HAP-1 (cell line): ENCODE data around the gene PCBP4.

Experiments used
- DNase-seq, 2 experiments: peaks; one replicate each; pipeline ENCODE4 v3.0.0-alpha.2; 2016 to 2020; ENCODE audit warnings: low spot score in 2 of 2
- H3K27me3 ChIP-seq: fragments of 250-450 bp; sonication (Bioruptor Pico); 2 replicates; pipeline ENCODE4 v1.5.1; 2020; ENCODE audit warnings: low read depth, mild to moderate bottlenecking, moderate library complexity
- H3K36me3 ChIP-seq: fragments of 250-450 bp; sonication (Bioruptor Pico); replicated peaks from 2 replicates; pipeline ENCODE4 v1.5.1; 2020; ENCODE audit warnings: mild to moderate bottlenecking
- H3K4me1 ChIP-seq: fragments of 250-450 bp; sonication (Bioruptor Pico); 2 replicates; pipeline ENCODE4 v1.5.1; 2020; ENCODE audit warnings: mild to moderate bottlenecking
- H3K4me3 ChIP-seq: fragments of 250-450 bp; sonication (Bioruptor Pico); 2 replicates; pipeline ENCODE4 v1.5.1; 2020; ENCODE audit warnings: mild to moderate bottlenecking, moderate library complexity
- H3K9me3 ChIP-seq: fragments of 250-450 bp; sonication (Bioruptor Pico); 2 replicates; pipeline ENCODE4 v1.5.1; 2020; ENCODE audit warnings: mild to moderate bottlenecking, moderate library complexity
- in situ Hi-C: fragments of 300-500 bp; cut with MboI; formaldehyde crosslinking; loops from 3 replicates; pipeline ENCODE4 v1.14.3; 2020; ENCODE audit warnings: low sequenced_read_pairs, inconsistent platforms, mixed read lengths

PCBP4 gene

DNA sequence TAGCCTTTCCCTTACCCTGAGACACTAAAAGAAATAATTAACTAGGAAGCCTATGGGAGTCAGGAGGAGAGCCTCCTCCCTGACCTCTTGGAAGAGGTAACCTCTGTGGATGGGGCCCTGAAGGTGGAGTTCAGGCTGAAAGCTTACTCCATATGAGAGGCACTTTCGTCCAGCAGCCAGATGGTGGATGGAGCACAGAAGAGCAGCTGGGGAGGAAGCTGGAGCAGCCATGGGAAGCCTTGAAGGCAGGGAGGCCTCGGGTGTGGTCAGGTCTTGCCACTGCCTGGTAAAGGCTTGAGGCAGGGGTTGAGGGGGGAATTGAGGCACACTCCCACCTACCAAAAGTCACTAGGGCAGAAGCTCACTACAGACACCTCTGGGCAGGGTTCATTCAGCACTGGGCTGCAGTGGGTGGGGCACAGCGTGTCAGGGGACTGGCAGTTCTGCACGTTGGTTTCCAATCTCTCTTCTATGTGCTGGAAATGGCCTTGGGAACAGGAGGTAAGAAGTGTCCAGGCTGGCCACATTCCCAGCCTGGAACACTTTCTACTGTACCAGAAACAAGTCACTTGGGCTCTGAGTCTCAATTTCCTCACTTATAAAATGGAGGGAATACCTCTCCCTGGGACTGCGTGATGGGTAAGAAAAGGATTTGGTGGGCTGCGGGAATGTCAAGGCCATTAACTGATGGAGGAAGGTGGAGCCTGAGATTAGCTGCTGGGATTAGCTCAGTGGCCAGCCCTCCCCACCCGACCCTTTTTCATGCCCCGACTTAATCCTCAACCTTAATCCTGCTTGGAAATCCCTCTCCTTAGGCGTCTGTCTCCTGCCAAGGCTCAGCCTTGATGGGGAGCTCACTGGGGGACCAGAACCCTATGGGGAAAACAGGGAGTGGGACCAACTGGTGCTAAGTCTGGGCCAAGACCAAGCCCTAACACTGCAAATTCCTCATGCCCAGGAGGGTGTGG lies 5.4 kb downstream of the PCBP4 start:
- Histone ChIP-seq H3K27me3 (no peaks in the 10 kb centered on the region), H3K9me3 (no peaks in the 10 kb centered on the region), H3K36me3 (peaks cover 20% of the 10 kb centered on the region), H3K4me3 (no peak overlapping the region), H3K4me1 (peaks cover 32% of the 10 kb centered on the region)
- in situ Hi-C loops: no loop called here
- DNase-seq: peak; percentile 53 to 66

DNA sequence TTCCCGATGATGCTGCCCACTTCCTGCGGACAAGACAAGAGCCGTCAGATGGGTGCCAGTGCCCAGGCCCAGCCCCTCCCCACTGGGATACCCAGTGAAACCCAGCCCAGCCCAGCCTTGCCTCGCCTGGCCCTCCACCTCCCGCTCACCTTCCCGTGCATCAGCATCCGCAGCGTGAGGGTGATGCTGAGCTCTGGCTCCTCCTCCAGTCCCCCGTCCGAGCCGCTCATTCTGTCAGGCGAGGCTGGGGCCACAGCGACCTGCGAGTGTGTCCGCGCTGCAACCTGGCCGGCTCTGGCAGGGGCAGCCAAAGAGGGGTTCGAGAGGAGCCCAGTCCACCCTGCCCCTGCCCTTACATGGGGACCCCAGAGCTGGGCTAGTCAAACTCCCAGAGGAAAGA lies 6.2 kb downstream of the PCBP4 start:
- in situ Hi-C loops: no loop called here
- no peak overlapping the region for H3K4me3 ChIP-seq
- peaks cover 20% of the 10 kb centered on the region for H3K36me3 ChIP-seq

DNA sequence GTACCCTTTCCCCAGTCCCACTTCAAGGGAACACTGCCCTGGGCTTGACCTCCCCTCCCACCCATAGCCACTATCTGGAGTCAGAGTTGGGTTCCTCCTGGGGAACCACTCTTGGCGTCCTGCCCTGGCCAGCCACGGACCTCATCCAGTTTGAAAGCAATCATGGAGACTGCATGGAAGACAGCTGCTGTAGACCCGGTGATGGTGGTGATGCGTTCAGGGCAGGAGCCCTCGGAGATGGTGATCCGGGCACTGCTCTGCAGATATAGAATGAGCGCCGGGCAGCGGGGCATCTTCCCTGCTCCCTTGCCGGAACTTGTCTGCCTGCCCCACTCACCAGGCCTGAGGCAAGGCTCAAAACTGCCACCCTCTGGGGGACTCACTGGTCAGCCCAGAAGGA lies 6.9 kb downstream of the PCBP4 start:
- in situ Hi-C loops: no loop called here
- H3K4me3 ChIP-seq: no peak overlapping the region
- H3K36me3 ChIP-seq: peaks cover 20% of the 10 kb centered on the region
- no peaks in the 10 kb centered on the region for H3K9me3 ChIP-seq
- peaks cover 22% of the 10 kb centered on the region for H3K4me1 ChIP-seq
- no peak for DNase-seq
- no peaks in the 10 kb centered on the region for H3K27me3 ChIP-seq

More for the DNA sequence above, 6.2 kb downstream of the PCBP4 start:
- Histone ChIP-seq H3K4me1 (peaks cover 24% of the 10 kb centered on the region), H3K27me3 (no peaks in the 10 kb centered on the region), H3K9me3 (no peaks in the 10 kb centered on the region)
- no peak for DNase-seq

DNA sequence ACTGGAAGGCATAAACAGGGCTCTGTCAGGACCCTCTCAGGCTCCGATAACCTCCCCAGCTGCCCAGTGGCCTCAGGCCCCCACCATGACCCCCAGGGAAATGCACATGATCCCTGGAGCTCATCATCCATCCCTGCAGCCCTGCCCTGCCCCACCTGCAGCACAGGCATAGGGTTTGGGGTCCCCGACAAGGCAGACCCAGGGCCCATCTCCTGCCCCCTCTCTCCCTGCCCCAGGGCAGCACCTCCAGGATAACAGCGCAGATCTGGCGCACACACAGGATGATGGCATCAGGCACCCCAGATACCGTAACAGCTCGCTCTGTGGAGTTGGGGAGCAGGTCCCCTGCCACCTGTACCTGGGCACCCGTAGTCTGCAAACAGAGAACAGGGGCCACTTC lies 7.6 kb downstream of the PCBP4 start:
- Histone ChIP-seq H3K4me3 (no peak overlapping the region), H3K9me3 (no peaks in the 10 kb centered on the region), H3K27me3 (no peaks in the 10 kb centered on the region), H3K36me3 (peaks cover 20% of the 10 kb centered on the region), H3K4me1 (peaks cover 21% of the 10 kb centered on the region)
- no peak for DNase-seq
- in situ Hi-C loops: no loop called here

DNA sequence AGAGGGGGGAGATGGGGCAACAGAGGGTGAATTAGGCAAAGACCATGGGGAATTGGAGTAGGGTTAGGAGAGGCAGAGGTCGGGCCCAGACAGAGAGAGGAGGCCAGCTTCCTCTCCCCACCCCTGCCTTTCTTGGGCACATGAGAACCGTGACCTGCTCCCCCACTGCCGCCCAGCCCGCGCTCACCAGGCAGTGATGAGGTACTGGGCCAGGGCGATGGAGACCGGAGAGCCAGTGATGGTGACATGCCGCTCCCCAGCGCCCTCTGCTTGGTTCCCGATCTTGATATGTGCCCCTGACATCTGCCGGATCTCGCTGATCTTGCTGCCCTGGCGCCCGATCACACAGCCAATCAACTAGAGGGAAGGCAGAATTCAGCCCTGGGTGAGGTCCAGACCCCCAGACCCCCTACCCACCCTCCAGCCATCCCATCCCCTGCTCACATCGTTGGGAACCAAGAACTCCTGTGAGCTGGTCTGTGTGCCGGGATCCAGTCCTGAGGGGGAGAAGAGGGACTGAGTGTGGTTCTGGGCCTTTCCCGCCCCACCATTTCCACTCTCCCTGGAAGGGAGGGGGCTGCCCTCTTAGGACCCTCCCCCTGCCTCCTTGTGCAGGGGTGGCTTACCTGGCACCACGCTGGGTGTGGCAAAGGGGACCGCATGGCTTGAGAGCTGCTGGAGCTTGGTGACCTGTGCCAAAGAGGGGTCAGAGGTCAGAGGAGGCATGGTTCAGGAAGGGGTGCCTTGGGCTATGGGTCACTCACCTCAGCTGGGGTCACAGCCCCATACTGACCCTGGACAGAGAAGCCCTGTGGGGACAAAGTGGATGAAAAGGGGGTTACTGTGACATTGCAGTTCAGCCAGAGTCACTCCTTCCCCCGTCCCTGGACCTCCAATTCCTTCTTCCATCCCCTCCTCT lies 8.4 kb downstream of the PCBP4 start:
- H3K27me3 ChIP-seq: no peaks in the 10 kb centered on the region
- H3K36me3 ChIP-seq: peaks cover 20% of the 10 kb centered on the region
- in situ Hi-C loops: no loop called here
- H3K4me3 ChIP-seq: no peak overlapping the region
- peaks cover 16% of the 10 kb centered on the region for H3K4me1 ChIP-seq
- no peaks in the 10 kb centered on the region for H3K9me3 ChIP-seq
- no peak for DNase-seq

DNA sequence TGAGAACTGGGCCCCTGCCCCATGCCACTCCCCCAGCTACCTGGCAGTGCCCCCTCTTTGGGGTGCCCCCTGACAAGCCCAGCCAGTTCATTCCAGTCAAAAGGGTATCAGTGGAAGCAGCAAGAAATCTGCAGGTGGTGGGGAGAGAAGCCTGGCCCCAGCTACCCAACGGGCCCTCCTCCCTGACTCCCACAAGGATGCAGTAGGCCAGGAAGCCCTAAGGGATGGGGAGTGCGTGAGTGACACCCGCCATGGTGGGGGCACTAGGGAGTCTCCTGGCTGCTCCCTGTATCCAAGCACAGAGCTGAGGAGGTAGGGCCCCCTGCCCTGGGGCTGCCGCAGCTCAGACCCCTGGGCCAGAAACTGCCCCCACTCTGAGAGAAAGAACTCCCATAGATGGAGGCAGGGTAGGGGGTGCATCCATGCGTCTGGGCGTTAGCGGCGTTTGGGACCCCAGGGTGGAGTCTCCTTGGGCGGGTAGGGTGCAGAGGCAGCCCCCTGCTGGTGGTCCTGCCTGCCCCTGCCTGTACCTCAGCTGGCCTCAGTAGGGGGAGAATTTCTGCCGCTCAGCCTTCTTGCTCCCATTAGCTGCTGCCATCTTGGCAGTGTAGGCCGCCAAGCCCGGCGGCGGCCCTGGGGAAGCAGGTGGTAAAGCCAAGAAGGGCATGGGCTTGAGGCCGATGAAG lies 9.6 kb downstream of the PCBP4 start:
- in situ Hi-C loops: no loop called here
- no peaks in the 10 kb centered on the region for H3K27me3 ChIP-seq
- H3K4me3 ChIP-seq: no peak overlapping the region
- DNase-seq: no peak
- no peaks in the 10 kb centered on the region for H3K9me3 ChIP-seq
- H3K36me3 ChIP-seq: peaks cover 20% of the 10 kb centered on the region
- peaks cover 10% of the 10 kb centered on the region for H3K4me1 ChIP-seq

DNA sequence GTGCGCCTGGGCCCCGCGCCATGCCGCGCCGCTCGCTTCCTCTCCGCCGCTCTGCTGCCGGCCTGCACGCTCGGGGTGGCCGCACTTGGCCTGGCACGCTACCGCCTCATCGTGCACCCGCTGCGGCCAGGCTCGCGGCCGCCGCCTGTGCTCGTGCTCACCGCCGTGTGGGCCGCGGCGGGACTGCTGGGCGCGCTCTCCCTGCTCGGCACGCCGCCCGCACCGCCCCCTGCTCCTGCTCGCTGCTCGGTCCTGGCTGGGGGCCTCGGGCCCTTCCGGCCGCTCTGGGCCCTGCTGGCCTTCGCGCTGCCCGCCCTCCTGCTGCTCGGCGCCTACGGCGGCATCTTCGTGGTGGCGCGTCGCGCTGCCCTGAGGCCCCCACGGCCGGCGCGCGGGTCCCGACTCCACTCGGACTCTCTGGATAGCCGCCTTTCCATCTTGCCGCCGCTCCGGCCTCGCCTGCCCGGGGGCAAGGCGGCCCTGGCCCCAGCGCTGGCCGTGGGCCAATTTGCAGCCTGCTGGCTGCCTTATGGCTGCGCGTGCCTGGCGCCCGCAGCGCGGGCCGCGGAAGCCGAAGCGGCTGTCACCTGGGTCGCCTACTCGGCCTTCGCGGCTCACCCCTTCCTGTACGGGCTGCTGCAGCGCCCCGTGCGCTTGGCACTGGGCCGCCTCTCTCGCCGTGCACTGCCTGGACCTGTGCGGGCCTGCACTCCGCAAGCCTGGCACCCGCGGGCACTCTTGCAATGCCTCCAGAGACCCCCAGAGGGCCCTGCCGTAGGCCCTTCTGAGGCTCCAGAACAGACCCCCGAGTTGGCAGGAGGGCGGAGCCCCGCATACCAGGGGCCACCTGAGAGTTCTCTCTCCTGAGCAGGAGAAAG lies 11.1 kb downstream of the PCBP4 start:
- Histone ChIP-seq H3K4me3 (no peak overlapping the region), H3K4me1 (no peaks in the 10 kb centered on the region), H3K9me3 (no peaks in the 10 kb centered on the region), H3K36me3 (peaks cover 16% of the 10 kb centered on the region), H3K27me3 (no peaks in the 10 kb centered on the region)
- no peak for DNase-seq
- in situ Hi-C loops: no loop called here

DNA sequence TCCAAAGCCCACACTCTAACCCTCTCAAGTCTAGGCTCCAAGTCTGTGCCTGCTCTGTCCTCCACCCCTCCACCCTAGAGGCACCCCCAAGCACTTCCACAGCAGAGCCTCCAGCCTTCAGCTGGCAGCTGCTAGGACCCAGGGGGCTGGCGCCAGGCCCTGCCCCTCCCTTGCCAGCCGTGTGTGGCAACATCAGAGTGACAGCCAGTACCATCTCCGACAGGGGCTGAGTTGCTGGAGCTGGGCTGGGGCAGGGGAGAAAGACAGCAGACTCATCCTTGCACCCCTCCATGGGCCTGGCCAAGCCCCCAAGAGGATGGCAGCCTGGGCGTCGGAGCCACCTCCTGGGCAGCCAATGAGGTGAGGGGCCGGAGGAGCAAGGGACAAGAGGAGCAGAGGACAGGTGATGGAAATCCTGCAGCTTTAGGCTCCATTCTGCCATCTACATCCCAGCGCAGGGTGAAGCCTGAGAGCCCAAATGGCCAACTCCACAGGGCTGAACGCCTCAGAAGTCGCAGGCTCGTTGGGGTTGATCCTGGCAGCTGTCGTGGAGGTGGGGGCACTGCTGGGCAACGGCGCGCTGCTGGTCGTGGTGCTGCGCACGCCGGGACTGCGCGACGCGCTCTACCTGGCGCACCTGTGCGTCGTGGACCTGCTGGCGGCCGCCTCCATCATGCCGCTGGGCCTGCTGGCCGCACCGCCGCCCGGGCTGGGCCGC lies 11.9 kb downstream of the PCBP4 start, which contains the start of gene GPR62:
TSS of gene GPR62 (plus strand) at position 207 of the 718 bp plus-strand sequence. CDS start at position 479, 272 bp downstream.
- in situ Hi-C loops: no loop called here

DNA sequence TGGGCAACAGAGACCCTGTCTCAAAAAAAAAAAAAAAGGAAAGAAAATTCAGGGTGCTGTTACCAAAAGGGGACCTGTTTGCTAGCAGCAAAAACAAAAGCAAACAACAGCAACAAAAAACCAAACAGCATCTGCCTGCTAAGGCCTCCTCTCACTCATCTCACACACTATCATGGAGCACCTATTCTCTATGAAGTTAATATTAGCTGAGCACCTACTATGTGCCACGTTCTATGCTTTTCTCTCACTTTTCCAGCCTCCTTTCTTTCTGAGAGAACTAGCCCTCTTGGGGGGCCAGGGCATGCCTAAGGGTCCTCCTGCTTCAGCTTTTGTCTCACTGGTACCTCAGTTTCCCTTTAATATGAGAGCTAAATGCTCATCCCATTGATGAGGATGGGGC lies 12.5 kb downstream of the PCBP4 start:
- in situ Hi-C loops: no loop called here
- Histone ChIP-seq H3K27me3 (no peaks in the 10 kb centered on the region), H3K4me1 (no peaks in the 10 kb centered on the region), H3K9me3 (no peaks in the 10 kb centered on the region), H3K4me3 (no peak overlapping the region), H3K36me3 (peaks cover 9% of the 10 kb centered on the region)
- DNase-seq: no peak

More for the DNA sequence above, 11.9 kb downstream of the PCBP4 start, which contains the start of gene GPR62:
- Histone ChIP-seq H3K4me3 (no peak within 1 kb of the TSS), H3K9me3 (no peaks in the 10 kb centered on the region), H3K36me3 (peaks cover 15% of the 10 kb centered on the region), H3K27me3 (no peaks in the 10 kb centered on the region), H3K4me1 (no peaks in the 10 kb centered on the region)
- no peak for DNase-seq

DNA sequence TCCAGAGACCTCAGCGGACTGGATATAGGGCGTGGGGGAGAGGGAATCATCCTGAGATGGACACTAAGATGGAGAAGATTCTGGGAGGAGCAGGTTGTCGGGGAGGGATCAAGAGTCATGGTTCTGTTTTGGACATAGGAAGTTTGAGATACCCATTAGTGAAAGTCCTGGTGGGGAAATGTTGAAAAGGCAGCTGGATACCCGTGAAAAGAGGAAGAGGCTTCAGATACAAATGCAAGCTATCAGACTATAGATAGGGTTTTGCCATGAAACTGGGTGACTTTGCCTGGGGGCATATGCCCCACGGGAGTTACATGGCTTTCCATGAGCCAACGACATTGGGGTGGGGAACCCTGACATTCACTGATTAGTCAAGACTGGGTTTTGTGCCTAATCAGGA lies 13.1 kb downstream of the PCBP4 start:
- no peaks in the 10 kb centered on the region for H3K9me3 ChIP-seq
- no peak overlapping the region for H3K4me3 ChIP-seq
- DNase-seq: no peak
- H3K27me3 ChIP-seq: no peaks in the 10 kb centered on the region
- in situ Hi-C loops: no loop called here
- no peaks in the 10 kb centered on the region for H3K4me1 ChIP-seq
- H3K36me3 ChIP-seq: peaks cover 2% of the 10 kb centered on the region

DNA sequence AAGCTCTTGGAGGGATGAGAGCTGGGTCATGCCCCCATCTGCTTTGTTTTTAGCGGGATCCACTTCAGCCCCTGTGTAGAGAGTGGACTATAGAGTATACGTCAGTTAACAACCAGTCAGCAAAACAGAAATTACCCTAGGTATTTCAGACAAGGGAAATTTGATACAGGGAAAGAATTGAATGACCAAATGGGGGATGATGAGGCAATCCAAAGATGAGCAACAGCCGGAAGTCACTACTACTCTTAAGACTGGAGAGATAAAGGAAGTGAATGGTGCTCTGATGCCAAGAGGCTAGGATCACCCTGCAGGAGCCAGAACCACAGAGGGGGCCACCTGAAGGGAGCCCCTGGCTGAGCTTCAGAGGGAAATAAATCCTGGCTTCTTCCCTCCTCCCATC lies 13.8 kb downstream of the PCBP4 start:
- no peaks in the 10 kb centered on the region for H3K9me3 ChIP-seq
- no peak overlapping the region for H3K4me3 ChIP-seq
- no peak for DNase-seq
- no peaks in the 10 kb centered on the region for H3K27me3 ChIP-seq
- H3K36me3 ChIP-seq: no peaks in the 10 kb centered on the region; the same call in none of the 2 replicates
- H3K4me1 ChIP-seq: no peaks in the 10 kb centered on the region
- in situ Hi-C loops: no loop called here

DNA sequence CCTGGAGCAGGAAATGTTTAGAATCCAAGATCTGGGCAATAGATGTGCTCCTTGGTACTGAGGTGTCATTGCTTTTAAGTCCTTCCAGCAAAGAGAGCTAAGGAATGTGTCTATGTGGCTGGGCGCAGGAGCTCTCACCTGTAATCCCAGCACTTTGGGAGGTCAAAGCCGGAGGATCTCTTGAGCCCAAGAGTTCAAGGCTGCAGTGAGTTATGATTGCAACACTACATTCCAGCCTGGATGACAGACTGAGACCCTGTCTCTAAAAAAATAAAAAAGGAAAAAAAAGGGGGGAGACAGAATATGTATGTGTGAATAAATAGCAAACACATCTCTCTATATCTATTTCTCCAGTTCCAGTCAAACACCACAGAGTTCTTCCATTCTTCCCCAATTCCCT lies 16.4 kb downstream of the PCBP4 start:
- Histone ChIP-seq H3K27me3 (no peaks in the 10 kb centered on the region), H3K9me3 (no peaks in the 10 kb centered on the region), H3K36me3 (no peaks in the 10 kb centered on the region), H3K4me1 (no peaks in the 10 kb centered on the region), H3K4me3 (no peak overlapping the region)
- DNase-seq: no peak
- in situ Hi-C loops: no loop called here
